Measurements from ENCODE around the gene SEMA6A.
"Not testable (repeated sequence)": the region's sequence is repeated elsewhere in the genome, so short reads cannot be mapped to it uniquely, and the experiment has no call there.

The SEMA6A gene

GRCh38 chr5:116550082-116550481 is 24.5 kb downstream of the SEMA6A start:
- DNase-seq (ENCODE audit: low read depth in 3 of 3) = no peak

- DNase-seq (ENCODE audit: low read depth in 3 of 3) = no peak
These were observed 27.9 kb downstream of the SEMA6A start for GRCh38 chr5:116546743-116547124.

DNA sequence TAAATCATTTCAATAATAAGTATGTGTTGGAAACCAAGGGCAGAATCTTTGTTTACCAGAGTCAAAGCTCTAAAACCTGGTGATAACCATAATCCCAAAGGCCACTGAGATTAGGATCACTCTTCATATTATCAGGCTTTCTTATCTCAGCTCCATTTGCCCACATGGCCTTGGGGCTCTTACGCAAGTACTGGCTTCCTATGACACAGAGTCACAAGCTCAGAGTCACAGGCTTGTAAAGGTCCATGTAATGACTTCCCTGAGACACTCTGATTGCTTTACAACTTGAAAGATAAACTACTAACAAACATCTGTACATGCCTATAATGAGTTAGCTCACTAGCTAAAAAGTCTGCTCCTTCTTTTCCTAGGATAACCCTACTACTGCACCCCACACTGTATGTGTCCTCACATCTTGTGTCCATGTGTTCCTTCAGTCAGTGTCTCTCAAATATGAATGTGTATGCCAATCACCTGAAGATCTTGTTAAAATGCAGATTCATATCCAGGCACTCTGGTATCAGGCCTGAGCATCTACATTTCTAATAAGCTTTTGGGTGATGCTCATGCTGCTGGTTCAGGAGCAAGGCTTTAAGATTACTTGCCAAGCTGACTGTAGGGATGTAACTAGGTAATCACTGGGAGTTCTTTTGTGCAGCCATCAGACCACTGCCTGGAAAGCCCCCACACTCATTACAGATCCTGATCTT is 28.4 kb downstream of the SEMA6A start:
- no peak for DNase-seq (ENCODE audit: low read depth in 3 of 3)

DNA sequence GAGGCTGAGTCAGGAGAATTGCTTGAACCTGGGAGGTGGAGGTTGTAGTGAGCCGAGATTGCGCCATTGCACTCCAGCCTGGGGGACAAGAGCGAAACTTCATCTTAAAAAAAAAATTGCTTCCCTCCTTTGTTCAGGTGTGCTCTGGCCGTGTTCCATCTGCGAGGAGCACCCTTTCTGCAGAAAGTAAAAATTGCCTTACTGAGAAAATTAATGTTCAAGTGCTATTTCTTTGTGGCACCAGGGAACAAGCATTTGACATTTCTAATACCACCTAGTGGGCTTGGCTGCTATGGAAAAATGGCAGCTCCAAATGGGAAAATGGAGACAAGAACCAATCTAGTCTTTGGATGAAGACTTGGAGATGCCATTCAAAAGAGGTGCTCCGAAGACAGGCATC is 29.2 kb downstream of the SEMA6A start:
- DNase-seq (ENCODE audit: low read depth in 3 of 3) = not testable (repeated sequence)

GRCh38 chr5:116544531-116545241 is 29.9 kb downstream of the SEMA6A start:
- no peak for DNase-seq (ENCODE audit: low read depth in 3 of 3)

DNA sequence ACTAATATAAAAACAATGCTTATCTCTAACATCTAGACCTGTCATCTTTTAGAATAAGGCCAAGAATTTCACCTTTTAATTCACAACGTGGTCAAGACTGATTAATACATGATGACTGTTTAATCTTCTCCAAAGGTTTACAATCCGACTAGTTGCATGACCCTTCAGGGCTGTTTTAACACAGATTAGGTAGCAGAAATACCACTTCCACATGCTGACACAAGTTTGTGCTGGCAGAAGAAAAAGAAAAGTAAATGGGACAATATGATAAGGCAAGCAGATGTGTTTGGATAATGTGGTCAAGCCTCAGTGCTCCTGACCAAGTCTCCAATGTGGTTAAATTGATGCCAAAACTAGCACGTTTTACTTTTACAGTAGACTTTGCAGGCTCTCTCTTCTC is 31.1 kb downstream of the SEMA6A start:
- no peak for DNase-seq (ENCODE audit: low read depth in 3 of 3)

DNA sequence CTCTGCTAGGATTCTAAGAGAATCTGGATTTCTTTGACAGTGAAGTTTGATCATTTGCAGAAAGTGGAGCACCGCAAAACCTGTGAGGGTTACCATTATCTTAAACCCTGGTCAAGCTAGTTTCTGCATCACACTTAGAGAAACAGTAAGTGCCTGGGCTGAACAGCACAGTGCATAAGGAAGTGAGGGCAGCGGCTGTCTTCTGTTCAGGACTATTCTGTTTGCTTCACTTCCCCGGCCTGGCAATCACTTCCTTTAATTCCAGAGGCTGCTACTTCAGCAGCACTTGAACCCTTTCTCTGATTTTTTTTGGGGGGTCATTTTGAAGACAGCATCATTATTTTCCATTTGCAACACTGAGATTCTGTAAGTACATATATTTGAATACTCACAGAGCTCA is 32.0 kb downstream of the SEMA6A start:
- no peak for DNase-seq (ENCODE audit: low read depth in 3 of 3)

- no peak for DNase-seq (ENCODE audit: low read depth in 3 of 3)
These were observed 35.4 kb downstream of the SEMA6A start for GRCh38 chr5:116539222-116539621.

DNA sequence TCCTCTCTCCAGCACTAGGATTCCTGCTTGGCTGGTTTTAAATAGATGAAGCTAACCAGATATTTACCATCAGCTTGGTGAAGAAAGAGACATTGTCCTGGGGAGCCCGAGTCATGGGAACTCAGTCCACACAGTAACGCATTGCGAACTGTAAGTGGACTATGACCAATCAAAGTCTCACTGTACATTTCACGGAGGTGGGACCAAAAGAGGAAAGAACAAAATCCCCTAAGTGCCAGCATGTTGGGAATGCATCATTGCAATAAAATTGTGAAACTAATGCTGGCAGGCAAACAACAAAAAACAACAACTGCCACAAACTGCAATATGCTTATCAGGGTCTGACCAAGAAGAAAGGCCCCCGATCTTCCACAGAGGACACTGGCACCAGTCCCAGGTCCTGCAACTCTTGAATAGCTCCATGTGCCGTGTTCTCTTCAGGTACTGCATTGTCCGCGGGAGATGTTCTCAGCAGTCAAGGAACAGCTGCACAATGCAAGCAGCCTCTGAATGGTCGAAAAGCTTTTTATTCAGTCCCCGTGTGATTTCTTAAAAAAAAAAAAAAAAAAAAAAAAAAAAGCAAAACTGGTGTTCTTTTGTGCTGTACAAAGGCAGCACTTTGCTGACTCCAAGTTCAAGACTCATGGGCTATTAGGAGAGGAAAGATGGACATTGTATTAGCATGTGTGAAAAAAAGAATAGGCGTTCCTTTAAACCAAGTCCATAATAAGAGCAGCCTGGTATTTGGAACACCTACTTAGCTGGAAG is 38.1 kb downstream of the SEMA6A start:
- no peak for DNase-seq (ENCODE audit: low read depth in 3 of 3)

- no peak for DNase-seq (ENCODE audit: low read depth in 3 of 3)
These were observed 39.5 kb downstream of the SEMA6A start for GRCh38 chr5:116534964-116535651.

- no peak for DNase-seq (ENCODE audit: low read depth in 3 of 3)
These were observed 41.7 kb downstream of the SEMA6A start for GRCh38 chr5:116532762-116533525.

DNA sequence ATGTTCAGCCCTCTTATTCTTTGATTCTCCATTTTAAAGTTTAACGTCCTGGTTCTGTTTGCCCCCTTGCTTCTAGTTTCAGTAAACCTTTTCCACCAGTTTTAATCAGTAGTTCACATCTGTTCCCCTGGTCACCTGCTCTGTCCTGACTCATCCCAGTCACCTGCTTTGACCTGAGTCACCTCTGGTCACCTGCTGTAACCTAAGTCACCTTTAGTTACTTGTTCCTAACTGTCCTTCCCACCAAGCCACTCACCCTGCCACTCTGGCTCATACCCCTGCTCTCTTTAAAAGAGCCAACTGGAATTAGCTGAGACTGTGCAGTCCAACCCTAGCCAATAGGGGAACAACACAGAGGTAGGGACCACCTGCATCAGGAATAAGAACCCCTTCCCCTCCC is 43.0 kb downstream of the SEMA6A start:
- no peak for DNase-seq (ENCODE audit: low read depth in 3 of 3)

GRCh38 chr5:116531117-116531516 is 43.5 kb downstream of the SEMA6A start:
- no peak for DNase-seq (ENCODE audit: low read depth in 3 of 3)

GRCh38 chr5:116530276-116530675 is 44.3 kb downstream of the SEMA6A start:
- no peak for DNase-seq (ENCODE audit: low read depth in 3 of 3)

DNA sequence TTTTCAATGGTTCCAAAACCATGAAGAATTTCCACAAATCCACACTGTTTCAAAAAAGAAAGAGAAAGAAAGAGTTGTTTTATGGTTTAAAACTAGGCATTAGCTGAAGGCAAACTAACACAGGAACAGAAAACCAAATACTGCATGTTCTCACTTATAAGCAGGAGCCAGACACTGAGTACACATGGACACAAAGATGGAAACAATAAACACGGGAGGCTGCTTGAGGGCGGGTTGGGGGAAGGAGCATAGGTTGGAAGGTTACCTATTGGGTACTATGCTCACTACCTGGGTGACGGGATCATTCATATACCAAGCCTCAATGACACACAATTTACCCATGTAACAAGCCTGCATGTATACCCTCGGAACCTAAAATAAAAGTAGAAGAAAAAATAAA is 45.0 kb downstream of the SEMA6A start:
- DNase-seq (ENCODE audit: low read depth in 3 of 3) = no peak

- DNase-seq (ENCODE audit: low read depth in 3 of 3) = no peak
These were observed 45.9 kb downstream of the SEMA6A start for GRCh38 chr5:116528519-116529234.

- no peak for DNase-seq (ENCODE audit: low read depth in 3 of 3)
These were observed 47.0 kb downstream of the SEMA6A start for GRCh38 chr5:116527582-116527981.

GRCh38 chr5:116525674-116526073 is 48.9 kb downstream of the SEMA6A start:
- DNase-seq (ENCODE audit: low read depth in 3 of 3) = no peak

DNA sequence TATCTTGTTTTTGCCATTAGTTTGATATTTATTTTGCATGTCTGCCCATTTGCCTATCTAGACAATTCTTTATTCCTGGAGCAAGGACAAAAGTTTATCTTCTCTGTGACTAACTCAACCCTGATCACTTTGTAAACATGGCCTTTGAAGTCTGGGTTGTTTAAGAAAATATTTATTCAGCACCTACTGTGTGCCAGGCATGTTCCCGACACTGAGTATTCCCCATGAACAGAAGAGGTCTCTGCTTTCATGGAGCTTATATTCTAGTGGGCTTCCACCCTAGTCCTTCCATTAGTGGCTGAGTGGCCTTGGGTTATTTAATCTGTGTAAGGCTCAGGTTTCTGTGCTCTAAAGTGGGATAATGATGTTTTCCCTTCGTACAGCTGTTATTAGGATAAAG is 49.7 kb downstream of the SEMA6A start:
- DNase-seq (ENCODE audit: low read depth in 3 of 3) = no peak

GRCh38 chr5:116524051-116524904 is 50.3 kb downstream of the SEMA6A start:
- no peak for DNase-seq (ENCODE audit: low read depth in 3 of 3)
